D721Med (cell line): Measurements from ENCODE around the gene KANSL2.
"Not testable (repeated sequence)": the region's sequence is repeated elsewhere in the genome, so short reads cannot be mapped to it uniquely, and the experiment has no call there.

Source experiments
- DNase-seq: peaks from one replicate; pipeline ENCODE4 v3.0.0; 2011; ENCODE audit warnings: low spot score; ENCODE audit not compliant: insufficient read length
- FAIRE-seq: peaks from 2 replicates; lab custom pipeline; 2011; peaks lifted over from hg19 to GRCh38; lab: Jason Lieb, UNC
- TF ChIP-seq, protein P1 (sequence below): IDR thresholded peaks from 2 replicates; pipeline ENCODE4 v1.5.1; 2012; ENCODE audit warnings: mild to moderate bottlenecking, control low read depth; ENCODE audit not compliant: insufficient read depth; ENCODE audit errors: missing control alignments

The KANSL2 gene, protein sequence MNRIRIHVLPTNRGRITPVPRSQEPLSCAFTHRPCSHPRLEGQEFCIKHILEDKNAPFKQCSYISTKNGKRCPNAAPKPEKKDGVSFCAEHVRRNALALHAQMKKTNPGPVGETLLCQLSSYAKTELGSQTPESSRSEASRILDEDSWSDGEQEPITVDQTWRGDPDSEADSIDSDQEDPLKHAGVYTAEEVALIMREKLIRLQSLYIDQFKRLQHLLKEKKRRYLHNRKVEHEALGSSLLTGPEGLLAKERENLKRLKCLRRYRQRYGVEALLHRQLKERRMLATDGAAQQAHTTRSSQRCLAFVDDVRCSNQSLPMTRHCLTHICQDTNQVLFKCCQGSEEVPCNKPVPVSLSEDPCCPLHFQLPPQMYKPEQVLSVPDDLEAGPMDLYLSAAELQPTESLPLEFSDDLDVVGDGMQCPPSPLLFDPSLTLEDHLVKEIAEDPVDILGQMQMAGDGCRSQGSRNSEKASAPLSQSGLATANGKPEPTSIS

DNA sequence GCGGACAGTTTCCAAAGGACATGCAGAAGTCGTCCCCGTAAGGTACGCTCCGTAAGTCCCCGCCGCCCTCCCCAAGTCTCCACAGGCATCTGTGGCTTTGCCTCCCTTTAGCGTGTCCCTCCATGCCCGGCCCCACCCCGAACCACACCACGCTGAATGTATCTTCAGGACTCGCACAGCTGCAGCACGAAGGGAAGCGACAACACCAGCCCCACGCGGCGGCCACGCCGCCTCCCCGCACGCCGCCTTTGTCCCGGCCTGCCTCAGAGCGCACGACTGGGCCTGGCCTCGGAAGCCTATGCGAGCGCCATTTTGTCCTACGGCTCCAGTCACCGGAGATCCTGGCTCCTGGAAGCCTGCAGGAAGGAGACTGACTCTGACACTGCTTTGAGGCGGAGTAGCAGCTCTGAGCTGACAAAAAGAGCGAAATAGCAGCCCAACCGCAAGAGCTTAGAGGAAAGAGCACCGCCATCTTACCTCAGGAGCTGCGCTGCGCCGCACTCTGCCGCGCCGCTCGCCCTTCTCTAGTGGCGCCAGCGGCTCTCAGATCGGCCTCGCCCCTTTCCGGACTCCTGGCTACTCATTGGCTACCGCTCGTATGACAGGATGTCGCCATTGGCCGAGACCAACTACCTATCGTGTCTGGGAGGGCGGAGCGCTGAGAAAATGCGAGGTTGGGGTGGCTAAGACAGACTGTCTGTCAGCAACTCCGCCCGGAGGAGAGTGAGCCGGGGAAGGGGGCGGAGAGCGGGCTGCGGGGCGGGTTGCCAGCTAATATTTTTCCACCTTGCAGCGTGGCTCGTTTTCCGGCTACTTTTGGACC, at the start of gene KANSL2:
TSS of gene KANSL2 (minus strand) at position 529 of the 823 bp plus-strand sequence. CDS start 606 bp downstream, outside the sequence.
- DNase-seq (peak; percentile 88), FAIRE-seq (no peak)
- TF ChIP-seq, protein P1, sequence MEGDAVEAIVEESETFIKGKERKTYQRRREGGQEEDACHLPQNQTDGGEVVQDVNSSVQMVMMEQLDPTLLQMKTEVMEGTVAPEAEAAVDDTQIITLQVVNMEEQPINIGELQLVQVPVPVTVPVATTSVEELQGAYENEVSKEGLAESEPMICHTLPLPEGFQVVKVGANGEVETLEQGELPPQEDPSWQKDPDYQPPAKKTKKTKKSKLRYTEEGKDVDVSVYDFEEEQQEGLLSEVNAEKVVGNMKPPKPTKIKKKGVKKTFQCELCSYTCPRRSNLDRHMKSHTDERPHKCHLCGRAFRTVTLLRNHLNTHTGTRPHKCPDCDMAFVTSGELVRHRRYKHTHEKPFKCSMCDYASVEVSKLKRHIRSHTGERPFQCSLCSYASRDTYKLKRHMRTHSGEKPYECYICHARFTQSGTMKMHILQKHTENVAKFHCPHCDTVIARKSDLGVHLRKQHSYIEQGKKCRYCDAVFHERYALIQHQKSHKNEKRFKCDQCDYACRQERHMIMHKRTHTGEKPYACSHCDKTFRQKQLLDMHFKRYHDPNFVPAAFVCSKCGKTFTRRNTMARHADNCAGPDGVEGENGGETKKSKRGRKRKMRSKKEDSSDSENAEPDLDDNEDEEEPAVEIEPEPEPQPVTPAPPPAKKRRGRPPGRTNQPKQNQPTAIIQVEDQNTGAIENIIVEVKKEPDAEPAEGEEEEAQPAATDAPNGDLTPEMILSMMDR = no peak

DNA sequence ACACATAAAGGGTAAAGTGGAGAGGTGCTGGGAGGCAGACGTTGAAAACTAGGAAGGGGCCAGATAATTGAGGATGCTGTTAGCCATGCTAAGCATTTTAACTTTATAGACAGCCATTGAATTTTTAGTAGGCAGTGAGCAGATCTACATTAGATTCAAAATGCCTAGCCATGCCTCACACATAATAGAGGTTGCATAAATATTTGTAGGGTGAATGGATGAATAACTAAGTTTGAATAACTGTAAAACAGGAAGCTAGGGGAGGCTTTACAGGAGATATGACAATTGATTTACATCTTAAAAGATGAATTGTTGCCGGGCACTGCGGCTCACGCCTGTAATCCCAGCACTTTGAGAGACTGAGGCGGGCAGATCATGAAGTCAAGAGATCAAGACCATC, 46.8 kb upstream of the KANSL2 start:
- FAIRE-seq (no peak), DNase-seq (no peak)
- TF ChIP-seq, protein P1 = no peak

DNA sequence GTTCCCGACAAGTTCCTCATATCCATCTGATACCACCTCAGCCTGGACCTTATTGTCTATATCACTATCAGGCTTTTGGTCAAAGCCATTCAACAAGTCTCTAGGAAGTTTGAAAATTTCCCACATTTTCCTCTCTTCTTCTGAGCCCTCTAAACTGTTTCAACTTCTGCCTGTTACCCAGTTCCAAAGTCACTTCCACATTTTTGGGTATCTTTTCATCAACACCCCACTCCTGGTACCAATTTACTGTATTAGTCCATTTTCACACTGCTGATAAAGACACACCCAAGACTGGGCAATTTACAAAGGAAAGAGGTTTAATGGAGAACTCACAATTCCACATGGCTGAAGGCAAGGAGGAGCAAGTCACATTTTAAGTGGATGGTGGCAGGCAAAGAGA, 38.7 kb upstream of the KANSL2 start:
- not testable (repeated sequence) for DNase-seq, FAIRE-seq

DNA sequence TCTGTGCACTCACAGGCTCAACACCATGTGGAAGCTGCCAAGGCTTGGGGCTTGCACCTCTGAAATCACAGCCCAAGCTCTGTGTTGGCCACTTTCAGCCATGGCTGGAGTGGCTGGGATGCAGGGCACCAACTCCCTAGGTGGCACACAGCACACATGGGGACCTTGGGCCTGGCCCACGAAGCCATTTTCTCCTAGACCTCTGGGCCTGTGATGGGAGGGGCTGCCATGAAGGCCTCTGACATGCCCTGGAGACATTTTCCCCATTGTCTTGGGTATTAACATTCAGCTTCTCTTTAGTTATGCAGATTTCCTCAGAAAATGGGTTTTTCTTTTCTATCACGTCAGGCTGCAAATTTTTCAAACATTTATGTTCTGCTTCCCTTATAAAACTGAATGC, 38.1 kb upstream of the KANSL2 start:
- not testable (repeated sequence) for FAIRE-seq, DNase-seq

DNA sequence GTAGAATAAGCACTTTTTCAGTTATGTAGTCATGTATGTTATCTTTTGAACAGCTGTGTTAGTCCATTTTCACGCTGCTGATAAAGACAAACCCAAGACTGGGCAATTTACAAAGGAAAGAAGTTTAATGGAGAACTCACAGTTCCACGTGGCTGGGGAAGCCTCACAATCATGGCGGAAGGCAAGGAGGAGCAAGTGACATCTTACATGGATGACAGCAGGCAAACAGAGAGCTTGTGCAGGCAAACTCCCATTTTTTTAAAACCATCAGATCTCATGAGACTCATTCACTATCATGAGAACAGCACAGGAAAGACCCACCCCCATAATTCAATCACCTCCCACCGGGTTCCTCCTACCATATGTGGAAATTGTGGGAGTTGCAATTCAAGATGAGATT, 37.0 kb upstream of the KANSL2 start:
- not testable (repeated sequence) for DNase-seq, FAIRE-seq

DNA sequence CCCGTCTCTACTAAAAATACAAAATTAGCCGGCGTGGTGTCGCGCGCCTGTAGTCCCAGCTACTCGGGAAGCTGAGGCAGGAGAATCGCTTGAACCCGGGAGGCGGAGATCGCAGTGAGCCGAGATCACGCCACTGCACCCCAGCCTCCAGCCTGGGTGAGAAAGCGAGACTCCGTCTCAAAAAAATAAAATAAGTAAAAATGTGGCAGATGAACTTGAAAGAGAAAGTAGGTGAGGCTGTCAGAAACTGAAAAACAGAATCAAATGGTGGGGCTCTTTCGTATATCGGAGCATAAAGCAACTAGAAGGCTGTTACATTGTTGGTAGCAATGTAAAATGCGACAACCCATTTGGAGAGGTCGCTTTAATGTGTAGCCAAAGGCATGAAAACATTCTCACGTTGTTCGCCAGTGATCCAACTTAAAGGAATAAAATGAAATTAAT, 35.2 kb upstream of the KANSL2 start:
- FAIRE-seq = no peak
- DNase-seq = no peak
- TF ChIP-seq, protein P1 = no peak

DNA sequence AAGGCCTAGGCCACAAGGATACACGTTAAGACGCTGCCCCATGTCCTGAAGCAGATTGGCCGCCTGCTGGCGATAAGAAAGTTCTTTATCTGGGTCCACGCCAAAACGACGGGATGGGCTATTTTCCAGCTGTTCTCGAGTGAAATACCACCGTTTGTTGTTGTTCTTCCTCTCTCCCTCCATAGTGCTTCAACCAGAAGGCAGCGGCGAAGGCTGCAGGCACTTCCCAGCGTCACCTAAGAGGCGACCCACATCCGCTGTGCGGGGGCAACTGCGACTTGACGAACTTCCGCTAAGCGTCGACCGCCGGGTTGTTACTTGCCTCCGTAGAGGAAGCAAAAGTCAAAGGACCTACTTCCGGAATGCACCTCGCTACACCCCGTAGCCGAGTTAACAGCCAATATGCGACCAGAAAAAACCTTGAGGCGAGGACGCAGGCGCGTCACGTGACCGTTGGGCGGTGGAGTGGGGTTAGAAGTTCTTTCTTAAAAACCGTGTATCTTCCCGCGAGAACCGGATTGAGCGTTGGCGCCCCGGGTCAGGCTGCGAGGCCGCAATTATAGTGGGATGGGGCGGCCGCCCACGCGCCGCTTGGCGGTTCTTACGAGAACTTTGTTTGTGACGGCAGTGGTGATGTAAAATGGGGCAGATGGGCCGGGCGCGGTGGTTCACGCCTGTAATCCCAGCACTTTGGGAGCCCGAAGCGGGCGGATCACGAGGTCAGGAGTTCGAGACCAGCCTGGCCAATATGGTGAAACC, 34.6 kb upstream of the KANSL2 start, which contains the start of gene CCNT1:
TSS of gene CCNT1 (minus strand) at position 215 of the 759 bp plus-strand sequence. CDS start at position 183, 32 bp downstream.
- TF ChIP-seq, protein P1 = no peak
- peak; percentile 21 for FAIRE-seq
- DNase-seq = peak; percentile 88

DNA sequence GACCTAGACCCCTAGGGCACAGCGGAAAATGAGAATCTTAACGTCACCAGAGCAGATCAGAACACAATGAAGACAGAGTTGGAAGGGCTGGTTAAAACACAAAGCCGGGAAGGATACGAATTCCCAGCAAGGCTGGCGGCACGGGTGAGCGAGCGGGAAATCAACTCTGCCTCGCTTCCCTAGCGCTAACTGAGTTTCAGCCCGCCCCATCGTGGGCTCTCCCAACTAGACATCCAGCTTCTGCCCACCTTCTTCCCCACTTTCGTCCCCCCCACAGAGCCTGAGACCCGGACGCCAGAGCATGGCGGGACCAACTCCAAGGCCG, 34.1 kb upstream of the KANSL2 start:
- no peak for DNase-seq
- TF ChIP-seq, protein P1 = no peak
- FAIRE-seq = no peak
